Stomach (tissue), 9 donors: Measurements from ENCODE around the gene ANKRD11. TPM values are rescaled to one million over a fixed set of nuclear protein-coding genes. Genes with fewer than 3 reads are reported as not detected.

Source experiments
- DNase-seq, 2 donors: peaks; one replicate each; pipeline versions ENCODE4 v3.0.0 to v3.0.0-alpha.2; 2013 to 2019
- H3K27ac ChIP-seq, 5 donors: fragments of 200-600 bp in 4 of 5; sonication (generic) in 4 of 5; one replicate each; pipeline ENCODE4 v1.5.1; 2013 to 2019; ENCODE audit warnings: mild to moderate bottlenecking in 1 of 5, moderate library complexity in 1 of 5
- H3K27me3 ChIP-seq, 3 donors: fragments of 200-600 bp; sonication (generic); one replicate each; pipeline ENCODE4 v1.5.1; 2017 to 2019; ENCODE audit warnings: mixed run types in 1 of 3
- H3K36me3 ChIP-seq, 4 donors: fragments of 200-600 bp; sonication (generic); 1 replicate in 3 of 4; 2 replicates in 1 of 4; pipeline ENCODE4 v1.5.1; 2016 to 2019
- H3K4me1 ChIP-seq, 4 donors: fragments of 200-600 bp; sonication (generic); one replicate each; pipeline ENCODE4 v1.5.1; 2016 to 2019
- H3K4me3 ChIP-seq, 4 donors: fragments of 200-600 bp; sonication (generic) in 3 of 4; one replicate each; pipeline ENCODE4 v1.5.1; 2016 to 2019; ENCODE audit warnings: mild to moderate bottlenecking in 1 of 4
- H3K9me3 ChIP-seq, 4 donors: fragments of 200-600 bp; sonication (generic); one replicate each; pipeline ENCODE4 v1.5.1; 2016 to 2019
- EP300 ChIP-seq: sonication (generic); formaldehyde crosslinking; IDR thresholded peaks from one replicate; pipeline ENCODE4 v1.6.1; 2017; ENCODE audit warnings: antibody characterized with exemption
- POLR2A ChIP-seq, 4 donors: fragments of 450-650 bp; IDR thresholded peaks; one replicate each; pipeline ENCODE4 v1.6.1; 2016; ENCODE audit warnings: antibody characterized with exemption in 4 of 4, control low read depth in 2 of 4, mild to moderate bottlenecking in 1 of 4, moderate library complexity in 1 of 4
- POLR2AphosphoS5 ChIP-seq, 3 donors: sonication (generic); formaldehyde crosslinking; IDR thresholded peaks; one replicate each; pipeline ENCODE4 v1.6.1; 2016; ENCODE audit warnings: antibody characterized with exemption in 3 of 3
- WGBS, 5 donors: extraction: QIAGEN DNeasy Blood & Tissue Kit in 3 of 5; methylation state at CpG; one replicate each; pipeline versions ENCODE4 v1.1.5 to v1.1.7; 2013 to 2018; 5-methylcytosine and 5-hydroxymethylcytosine counted together
- intact Hi-C: fragments of 100-400 bp; cut with DNase I; formaldehyde crosslinking; loops from one replicate; pipeline ENCODE4 v1.15.1; 2023; ENCODE audit warnings: low total_unique reads
- polyA plus RNA-seq, 3 donors: library from polyadenylated mRNA; stranded (reverse); fragments of 200-250 nt; gene quantifications; one replicate each; pipeline ENCODE4 v1.2.3, GENCODE V29; 2013
- total RNA-seq, 5 donors: library from RNA; depleted of rRNA; stranded (reverse); fragments of >200 nt; gene quantifications; one replicate each; pipeline versions ENCODE4 v1.1.0 to v1.2.3, GENCODE V29; 2014 to 2016
- TF ChIP-seq, protein P1 (sequence below), 7 experiments: fragments of 450-650 bp in 4 of 7; fragments of 200-600 bp in 3 of 7; sonication (generic) in 3 of 7; IDR thresholded peaks; one replicate each; pipeline ENCODE4 v1.5.1; 2016 to 2019; ENCODE audit warnings: antibody characterized with exemption in 7 of 7, control low read depth in 2 of 7, mild to moderate bottlenecking in 1 of 7
- donor health status: healthy with polysubstance abuse.
- donor health status: Bipolar disorder and iron deficiency.
- donor health status: healthy.

ANKRD11 gene
- total and polyA plus RNA-seq, 8 donors = 25.4 to 350 (median 88.7) TPM

DNA sequence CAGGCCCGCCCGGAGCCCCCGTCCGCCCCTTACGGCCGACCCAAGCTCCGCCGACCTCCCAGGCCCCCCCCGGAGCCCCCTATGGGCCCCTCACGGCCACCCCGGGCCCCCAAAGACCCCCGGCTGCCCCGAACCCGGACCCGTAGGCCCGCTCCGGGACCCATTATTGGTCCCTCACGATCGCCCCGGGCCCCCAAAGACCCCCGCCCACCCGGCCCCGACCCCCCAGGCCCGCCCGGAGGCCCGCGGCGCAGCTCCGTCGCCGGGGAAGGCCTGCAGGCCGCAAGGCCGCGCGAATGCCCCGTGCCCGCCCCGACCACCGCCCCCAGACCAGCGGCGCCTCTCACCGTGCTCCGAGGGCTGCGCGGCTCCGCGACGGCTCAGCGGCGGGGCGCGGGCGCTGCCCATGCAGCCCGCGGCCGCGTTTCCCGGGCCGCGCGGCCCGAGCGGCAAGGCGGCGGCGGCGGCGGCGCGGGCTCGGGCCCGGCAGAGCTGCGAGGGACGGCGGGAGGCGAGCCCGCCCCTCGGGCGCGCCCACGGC is 393 bp downstream of the ANKRD11 start:
- TF ChIP-seq, protein P1, sequence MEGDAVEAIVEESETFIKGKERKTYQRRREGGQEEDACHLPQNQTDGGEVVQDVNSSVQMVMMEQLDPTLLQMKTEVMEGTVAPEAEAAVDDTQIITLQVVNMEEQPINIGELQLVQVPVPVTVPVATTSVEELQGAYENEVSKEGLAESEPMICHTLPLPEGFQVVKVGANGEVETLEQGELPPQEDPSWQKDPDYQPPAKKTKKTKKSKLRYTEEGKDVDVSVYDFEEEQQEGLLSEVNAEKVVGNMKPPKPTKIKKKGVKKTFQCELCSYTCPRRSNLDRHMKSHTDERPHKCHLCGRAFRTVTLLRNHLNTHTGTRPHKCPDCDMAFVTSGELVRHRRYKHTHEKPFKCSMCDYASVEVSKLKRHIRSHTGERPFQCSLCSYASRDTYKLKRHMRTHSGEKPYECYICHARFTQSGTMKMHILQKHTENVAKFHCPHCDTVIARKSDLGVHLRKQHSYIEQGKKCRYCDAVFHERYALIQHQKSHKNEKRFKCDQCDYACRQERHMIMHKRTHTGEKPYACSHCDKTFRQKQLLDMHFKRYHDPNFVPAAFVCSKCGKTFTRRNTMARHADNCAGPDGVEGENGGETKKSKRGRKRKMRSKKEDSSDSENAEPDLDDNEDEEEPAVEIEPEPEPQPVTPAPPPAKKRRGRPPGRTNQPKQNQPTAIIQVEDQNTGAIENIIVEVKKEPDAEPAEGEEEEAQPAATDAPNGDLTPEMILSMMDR (IDR thresholded peaks at IDR 0.05) = no peak
- no peak for TF ChIP-seq POLR2A (IDR thresholded peaks at IDR 0.05)
- TF ChIP-seq POLR2AphosphoS5 (IDR thresholded peaks at IDR 0.05) = no peak
- TF ChIP-seq EP300 = no peak
- Histone ChIP-seq H3K9me3 (no peaks in the 10 kb centered on the region), H3K36me3 (peaks cover 0 to 10% (median 3%) of the 10 kb centered on the region in 4 donors), H3K27ac (peak overlapping the region; percentile 96 to 100 (median 98)), H3K4me1 (peaks cover 35 to 69% (median 58%) of the 10 kb centered on the region in 4 donors), H3K4me3 (peak overlapping the region; percentile 88 to 99 (median 96)), H3K27me3 (no peaks in the 10 kb centered on the region)
- peak in 1 of 2 donors; percentile 28 for DNase-seq
- intact Hi-C loops = loop anchor here (10.0 kb wide), 1 partner anchor 145 kb away; no protein-coding TSS in a partner anchor
- 0 to 1% (median 1%) methylated on average over 23 to 80 of the region's 81 CpGs; no CpG with 5 or more reads in 1 of the 5 donors for WGBS, 5 donors

DNA sequence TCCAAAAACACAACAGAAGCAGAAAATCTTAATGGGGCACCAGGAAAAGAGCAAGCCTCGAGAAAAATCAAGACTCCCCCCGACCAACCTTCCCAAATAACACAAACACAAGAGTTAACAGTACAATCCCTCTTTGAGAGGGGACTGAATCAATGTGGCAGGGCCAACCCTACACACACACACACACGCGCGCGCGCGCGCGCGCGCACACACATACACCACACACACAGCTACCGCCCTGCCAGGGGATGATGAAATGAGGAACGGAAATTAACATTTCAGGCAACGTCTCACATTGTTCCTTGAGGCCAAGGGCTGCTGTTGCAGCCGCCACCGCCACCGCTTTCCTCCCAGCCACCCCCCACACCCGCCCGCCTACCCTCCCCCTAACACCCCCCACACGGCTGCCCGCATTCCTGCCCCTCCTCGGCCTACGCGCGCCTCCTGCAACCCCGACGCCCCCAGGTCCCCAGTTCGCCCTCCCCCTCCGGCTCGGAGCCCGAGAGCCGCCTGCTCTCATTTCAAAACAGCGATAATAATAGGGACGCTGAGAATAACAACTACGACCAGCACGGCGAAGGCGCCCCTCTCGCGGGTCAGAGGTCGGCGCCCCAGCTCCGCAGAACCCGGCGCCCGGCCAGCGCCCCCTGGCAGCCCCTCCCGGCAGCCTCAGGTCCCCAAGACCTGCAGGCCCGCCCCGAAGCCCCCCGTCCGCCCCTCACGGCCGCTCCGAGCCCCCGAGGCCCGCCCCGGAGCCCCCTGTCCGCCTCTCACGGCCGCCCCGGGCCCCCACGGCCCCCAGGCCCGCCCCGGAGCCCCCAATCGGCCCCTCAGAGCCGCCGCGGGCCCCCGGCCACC is 1.1 kb downstream of the ANKRD11 start:
- intact Hi-C loops = loop anchor here (10.0 kb wide), 1 partner anchor 144 kb away; no protein-coding TSS in a partner anchor
- WGBS, 5 donors = 0 to 1% (median 1%) methylated on average over 35 to 69 of the region's 71 CpGs
- Histone ChIP-seq H3K36me3 (peaks cover 0 to 10% (median 3%) of the 10 kb centered on the region in 4 donors), H3K27me3 (no peaks in the 10 kb centered on the region), H3K4me3 (peak overlapping the region; percentile 88 to 99 (median 96)), H3K27ac (peak overlapping the region; percentile 96 to 100 (median 98)), H3K4me1 (peaks cover 42 to 76% (median 64%) of the 10 kb centered on the region in 4 donors), H3K9me3 (no peaks in the 10 kb centered on the region)
- peak; percentile 86 to 96 for DNase-seq
- TF ChIP-seq, protein P1 (IDR thresholded peaks at IDR 0.05) = peak in 5 of 7 experiments; percentile 19 to 44 (median 28)
- TF ChIP-seq EP300 (no peak), POLR2AphosphoS5 (IDR thresholded peaks at IDR 0.05) (peak; percentile 77 to 90 (median 88))

DNA sequence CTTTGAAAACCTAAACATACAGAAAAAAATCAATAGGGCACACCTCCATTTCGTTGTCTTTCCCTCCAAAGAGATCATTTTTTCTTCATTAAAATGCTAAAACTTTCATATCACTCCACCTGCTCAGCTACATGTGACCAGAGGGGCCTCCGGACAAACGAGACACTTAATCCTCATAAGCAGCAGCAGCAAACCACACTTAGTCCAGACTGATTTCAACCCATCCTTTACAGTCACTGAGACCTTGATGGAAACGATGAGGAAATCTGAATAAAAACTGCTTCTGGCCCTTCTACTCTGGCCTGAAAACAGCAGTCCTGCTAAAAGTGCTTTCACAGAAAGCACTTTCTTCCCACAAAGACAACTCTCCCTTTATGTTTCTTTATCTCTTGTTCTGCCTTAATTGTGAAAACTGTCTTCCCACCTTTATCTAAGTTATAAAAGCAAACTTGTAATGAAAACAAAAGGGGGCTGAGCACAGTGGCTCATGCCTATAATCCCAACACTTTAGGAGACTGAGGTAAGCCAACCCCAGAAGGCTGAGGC is 4.6 kb downstream of the ANKRD11 start:
- Histone ChIP-seq H3K9me3 (no peaks in the 10 kb centered on the region), H3K4me1 (peaks cover 56 to 83% (median 76%) of the 10 kb centered on the region in 4 donors), H3K27me3 (no peaks in the 10 kb centered on the region), H3K4me3 (no peak overlapping the region), H3K36me3 (no peaks in the 10 kb centered on the region), H3K27ac (peak overlapping the region in 2 of 5 donors; percentile 10 to 49)
- 20 to 27% (median 25%) methylated on average over 4 of the region's 4 CpGs for WGBS, 5 donors
- no peak for TF ChIP-seq POLR2AphosphoS5 (IDR thresholded peaks at IDR 0.05)
- TF ChIP-seq, protein P1 (IDR thresholded peaks at IDR 0.05) = no peak
- no peak for TF ChIP-seq POLR2A (IDR thresholded peaks at IDR 0.05)
- TF ChIP-seq EP300 = no peak
- intact Hi-C loops = loop anchor here (10.0 kb wide), 1 partner anchor 141 kb away; no protein-coding TSS in a partner anchor
- no peak for DNase-seq
